ENCODE results near the gene ASIC4. TPM values are rescaled to one million over a fixed set of nuclear protein-coding genes. Genes with fewer than 3 reads are reported as not detected.

ASIC4 gene
- total and polyA plus RNA-seq, 9 of the 15 experiments (the other 6 are each of a cell fraction or from before 2014, with no cell fraction given) = 0.07 to 19.2 (median 4.8) TPM

DNA sequence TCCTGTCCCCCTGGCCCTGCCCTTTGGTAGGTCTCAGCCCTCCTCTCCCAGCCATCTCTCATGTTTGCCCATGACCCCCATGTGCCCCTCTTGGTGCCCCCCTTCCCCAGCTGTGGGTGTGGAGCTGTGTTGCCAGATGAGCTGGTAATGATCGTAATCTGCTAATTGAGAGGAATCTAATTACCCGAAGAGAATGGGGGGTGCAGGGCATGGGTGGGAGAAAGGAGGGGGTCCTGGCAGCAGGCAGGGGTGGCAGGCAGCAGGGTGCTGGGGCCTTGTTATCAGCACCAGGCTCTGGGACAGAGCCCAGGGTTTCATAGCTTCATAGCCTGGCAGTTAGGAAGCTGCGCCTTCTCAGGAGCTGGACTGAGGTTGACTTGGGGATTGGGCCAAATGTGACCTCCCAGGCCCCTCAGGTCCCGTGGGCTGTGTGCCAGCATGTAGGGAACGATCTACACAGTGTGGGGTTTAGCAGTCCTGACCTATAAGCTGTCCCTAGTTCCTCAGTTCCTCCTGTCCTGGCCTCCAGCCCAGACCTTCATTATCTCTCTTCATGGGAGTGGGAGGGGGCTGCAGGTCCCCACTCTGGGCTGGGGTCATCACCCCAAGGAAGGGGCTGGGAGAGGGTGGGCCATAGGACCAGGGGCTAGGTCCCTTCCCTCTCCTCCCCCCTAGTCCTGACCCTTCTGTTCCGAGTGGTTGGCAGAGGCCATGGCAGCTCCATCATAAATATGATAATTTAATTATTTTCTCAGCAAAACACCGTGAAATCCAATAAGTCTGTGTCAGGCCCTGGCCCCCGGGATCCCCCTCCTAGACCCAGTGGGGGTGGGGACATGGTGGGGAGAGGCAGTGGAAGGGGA lies 6.5 kb upstream of the ASIC4 start:
- POLR2A ChIA-PET = interaction anchor here (1.4 to 3.4 kb wide), 2 partner anchors 8 to 12 kb away, joined by 7 to 37 read pairs; partner anchors contain the start of gene GMPPA
- TF ChIP-seq CC2D1A (IDR thresholded peaks at IDR 0.05) (no peak), ZBTB7A (IDR thresholded peaks at IDR 0.05; ENCODE audit: borderline replicate concordance, control insufficient read depth, low read depth, low read length) (peak; percentile 67; the same call in 1 of the 2 replicates), ZNF780A (CRISPR knock-in tag; IDR thresholded peaks at IDR 0.05) (no peak), LEF1 (IDR thresholded peaks at IDR 0.05) (no peak), BMI1 (IDR thresholded peaks at IDR 0.05; ENCODE audit: low read length) (no peak), NFIC (IDR thresholded peaks at IDR 0.05) (peak; percentile 49; the same call in 1 of the 2 replicates), NONO (IDR thresholded peaks at IDR 0.05; ENCODE audit: low read depth in 2 of 2, low read length in 1 of 2) (no peak), PCBP1 (IDR thresholded peaks at IDR 0.05; ENCODE audit: low read depth, low read length, poor library complexity, severe bottlenecking) (no peak), KDM5B (IDR thresholded peaks at IDR 0.05; ENCODE audit: insufficient replicate concordance, low read depth, low read length) (no peak), BRF1 (IDR thresholded peaks at IDR 0.05; ENCODE audit: borderline replicate concordance, extremely low read depth, insufficient read length) (no peak), HDAC8 (tag; IDR thresholded peaks at IDR 0.05) (no peak)
- TF ChIP-seq, protein P1, sequence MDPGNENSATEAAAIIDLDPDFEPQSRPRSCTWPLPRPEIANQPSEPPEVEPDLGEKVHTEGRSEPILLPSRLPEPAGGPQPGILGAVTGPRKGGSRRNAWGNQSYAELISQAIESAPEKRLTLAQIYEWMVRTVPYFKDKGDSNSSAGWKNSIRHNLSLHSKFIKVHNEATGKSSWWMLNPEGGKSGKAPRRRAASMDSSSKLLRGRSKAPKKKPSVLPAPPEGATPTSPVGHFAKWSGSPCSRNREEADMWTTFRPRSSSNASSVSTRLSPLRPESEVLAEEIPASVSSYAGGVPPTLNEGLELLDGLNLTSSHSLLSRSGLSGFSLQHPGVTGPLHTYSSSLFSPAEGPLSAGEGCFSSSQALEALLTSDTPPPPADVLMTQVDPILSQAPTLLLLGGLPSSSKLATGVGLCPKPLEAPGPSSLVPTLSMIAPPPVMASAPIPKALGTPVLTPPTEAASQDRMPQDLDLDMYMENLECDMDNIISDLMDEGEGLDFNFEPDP (CRISPR knock-in tag; IDR thresholded peaks at IDR 0.05) = no peak
- TF ChIP-seq, protein P2, sequence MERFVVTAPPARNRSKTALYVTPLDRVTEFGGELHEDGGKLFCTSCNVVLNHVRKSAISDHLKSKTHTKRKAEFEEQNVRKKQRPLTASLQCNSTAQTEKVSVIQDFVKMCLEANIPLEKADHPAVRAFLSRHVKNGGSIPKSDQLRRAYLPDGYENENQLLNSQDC (CRISPR knock-in tag; IDR thresholded peaks at IDR 0.05) = no peak
- TF ChIP-seq, protein P3, sequence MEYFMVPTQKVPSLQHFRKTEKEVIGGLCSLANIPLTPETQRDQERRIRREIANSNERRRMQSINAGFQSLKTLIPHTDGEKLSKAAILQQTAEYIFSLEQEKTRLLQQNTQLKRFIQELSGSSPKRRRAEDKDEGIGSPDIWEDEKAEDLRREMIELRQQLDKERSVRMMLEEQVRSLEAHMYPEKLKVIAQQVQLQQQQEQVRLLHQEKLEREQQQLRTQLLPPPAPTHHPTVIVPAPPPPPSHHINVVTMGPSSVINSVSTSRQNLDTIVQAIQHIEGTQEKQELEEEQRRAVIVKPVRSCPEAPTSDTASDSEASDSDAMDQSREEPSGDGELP (CRISPR knock-in tag; IDR thresholded peaks at IDR 0.05; ENCODE audit: borderline replicate concordance) = peak; percentile 19; the same call in 1 of the 2 replicates

More for the DNA sequence above, 6.5 kb upstream of the ASIC4 start:
- CTCF ChIA-PET (ENCODE audit: low intra/inter-chr PET ratio) = no interaction called here
- no TSS peak for BruUV-seq (replicated peaks)
- WGBS (ENCODE audit: insufficient coverage, low coverage, missing lambda C conversion rate) = 24% methylated on average over 5 of the region's 8 CpGs
- Histone ChIP-seq H3K9me1 (ENCODE audit: control insufficient read depth, insufficient read depth, low read length) (no peaks in the 10 kb centered on the region), H3K79me2 (ENCODE audit: control insufficient read depth, insufficient read depth, low read length) (peaks cover 5% of the 10 kb centered on the region; the same call in 1 of the 3 replicates), H3K4me3 (no peak overlapping the region), H3K36me3 (ENCODE audit: control insufficient read depth, insufficient read depth, low read length) (peaks cover 45% of the 10 kb centered on the region; the same call in 2 of the 3 replicates), H3K4me1 (replicated peaks in 1 of 2; ENCODE audit: control insufficient read depth in 2 of 2, insufficient read depth in 2 of 2, low read length in 2 of 2) (peaks cover 54 to 79% of the 10 kb centered on the region in 2 experiments), H3K4me2 (ENCODE audit: insufficient read depth, low read length) (no peak overlapping the region), H3K9me3 (replicated peaks; ENCODE audit: control insufficient read depth, insufficient read depth, low read depth, low read length) (no peaks in the 10 kb centered on the region), H3K9ac (ENCODE audit: insufficient read depth in 1 of 2, low read depth in 2 of 2, low read length in 2 of 2) (peak overlapping the region in 1 of 2 experiments; percentile 53; a peak in 2 of 4 replicates), H4K20me1 (replicated peaks; ENCODE audit: control insufficient read depth, insufficient read depth, low read length) (no peaks in the 10 kb centered on the region), H2AFZ (ENCODE audit: low read depth, low read length) (no peak overlapping the region), H3K27me3 (ENCODE audit: control insufficient read depth in 2 of 2, insufficient read depth in 2 of 2, low read length in 2 of 2) (no peaks in the 10 kb centered on the region), H3K27ac (ENCODE audit: extremely low read depth, low read depth, low read length) (0 out of 3 replicates have a peak overlapping the region, but pooled peaks have one; percentile 30)
- in situ Hi-C loops (cut with MboI) (no loop called here), intact Hi-C loops (cut with micrococcal nuclease) (no loop called here)
- FAIRE-seq = peak; percentile 66
- ATAC-seq = no peak
- DNase-seq (ENCODE audit: extremely low read depth in 1 of 4, low spot score in 3 of 4) = no peak

All from K562 (cell line).